Renal pelvis (tissue), 4 donors: ENCODE results near the gene PTPN2. TPM values are rescaled to one million over a fixed set of nuclear protein-coding genes. Genes with fewer than 3 reads are reported as not detected.

ENCODE experiments used
- DNase-seq: peaks from one replicate; pipeline ENCODE4 v3.0.0-alpha.2; 2013
- polyA plus RNA-seq, 3 donors: library from polyadenylated mRNA; unstranded; fragments of 120-200 nt; gene quantifications; one replicate each; pipeline ENCODE4 v1.2.1, GENCODE V29; 2013; ENCODE audit not compliant: insufficient read length in 3 of 3

PTPN2 gene
- polyA plus RNA-seq, 3 donors = 45.8 to 57.2 (median 47.9) TPM

GRCh38 chr18:12837747-12838146 is 46.3 kb downstream of the PTPN2 start:
- DNase-seq = no peak

GRCh38 chr18:12836551-12836950 is 47.5 kb downstream of the PTPN2 start:
- no peak for DNase-seq

GRCh38 chr18:12828116-12829051 is 55.7 kb downstream of the PTPN2 start:
- no peak for DNase-seq

GRCh38 chr18:12827588-12827987 is 56.4 kb downstream of the PTPN2 start:
- no peak for DNase-seq

GRCh38 chr18:12825230-12825629 is 58.8 kb downstream of the PTPN2 start:
- no peak for DNase-seq

GRCh38 chr18:12823892-12824291 is 60.1 kb downstream of the PTPN2 start:
- no peak for DNase-seq

- DNase-seq = no peak
These were observed 62.6 kb downstream of the PTPN2 start for GRCh38 chr18:12821408-12821807.

- no peak for DNase-seq
These were observed 63.5 kb downstream of the PTPN2 start for GRCh38 chr18:12820506-12820905.

- DNase-seq = no peak
These were observed 64.2 kb downstream of the PTPN2 start for GRCh38 chr18:12819841-12820240.

GRCh38 chr18:12819322-12819721 is 64.7 kb downstream of the PTPN2 start:
- no peak for DNase-seq

- DNase-seq = no peak
These were observed 65.8 kb downstream of the PTPN2 start for GRCh38 chr18:12818243-12818642.

GRCh38 chr18:12816451-12816850 is 67.6 kb downstream of the PTPN2 start:
- no peak for DNase-seq

- no peak for DNase-seq
These were observed 72.7 kb downstream of the PTPN2 start for GRCh38 chr18:12811191-12811950.

- DNase-seq = no peak
These were observed 80.7 kb downstream of the PTPN2 start for GRCh38 chr18:12803069-12803936.

- no peak for DNase-seq
These were observed 81.5 kb downstream of the PTPN2 start for GRCh38 chr18:12802538-12802937.

GRCh38 chr18:12796448-12796847 is 87.6 kb downstream of the PTPN2 start:
- DNase-seq = no peak

- no peak for DNase-seq
These were observed 92.4 kb downstream of the PTPN2 start for GRCh38 chr18:12791610-12792009.

GRCh38 chr18:12786669-12787068 is 97.4 kb downstream of the PTPN2 start:
- no peak for DNase-seq

- DNase-seq = no peak
These were observed 100.5 kb downstream of the PTPN2 start for GRCh38 chr18:12783524-12783923.

GRCh38 chr18:12782521-12782920 is 101.5 kb downstream of the PTPN2 start:
- DNase-seq = no peak

- no peak for DNase-seq
These were observed 104.6 kb downstream of the PTPN2 start for GRCh38 chr18:12779456-12779855.

- no peak for DNase-seq
These were observed 105.0 kb downstream of the PTPN2 start for GRCh38 chr18:12779043-12779442.
